Mesendoderm (in vitro differentiated cells): ENCODE measurements around the gene TBC1D10A.

Experiments used
- DNase-seq: peaks from one replicate; pipeline ENCODE4 v3.0.0; 2013
- H2AK5ac ChIP-seq: 2 replicates; pipeline ENCODE4 v1.6.1; 2013; ENCODE audit warnings: low read length, inconsistent platforms
- H2BK120ac ChIP-seq: 2 replicates; pipeline ENCODE4 v1.6.1; 2013; ENCODE audit warnings: low read depth, mild to moderate bottlenecking, low read length, moderate library complexity, mixed read lengths
- H2BK15ac ChIP-seq: replicated peaks from 2 replicates; pipeline ENCODE4 v1.6.1; 2013; ENCODE audit warnings: low read depth, mild to moderate bottlenecking, moderate library complexity
- H2BK5ac ChIP-seq: 2 replicates; pipeline ENCODE4 v1.6.1; 2013; ENCODE audit warnings: low read length, inconsistent platforms
- H3K18ac ChIP-seq: 2 replicates; pipeline ENCODE4 v1.6.1; 2013; ENCODE audit warnings: mild to moderate bottlenecking, low read length, mixed read lengths
- H3K23ac ChIP-seq: one replicate; pipeline ENCODE4 v1.6.1; 2013; ENCODE audit warnings: low read length
- H3K27ac ChIP-seq: 2 replicates; pipeline ENCODE4 v1.5.1; 2013; ENCODE audit warnings: low read depth, mild to moderate bottlenecking, inconsistent platforms, low read length, moderate library complexity
- H3K27me3 ChIP-seq: 2 replicates; pipeline ENCODE4 v1.6.1; 2013; ENCODE audit warnings: low read length, control low read depth, mild to moderate bottlenecking, inconsistent platforms; ENCODE audit not compliant: insufficient read depth, poor library complexity
- H3K36me3 ChIP-seq: 2 replicates; pipeline ENCODE4 v1.6.1; 2013; ENCODE audit warnings: low read length, inconsistent platforms; ENCODE audit not compliant: control insufficient read depth, insufficient read depth
- H3K4ac ChIP-seq: one replicate; pipeline ENCODE4 v1.6.1; 2013; ENCODE audit warnings: low read depth, mild to moderate bottlenecking, low read length, moderate library complexity
- H3K4me1 ChIP-seq: 2 replicates; pipeline ENCODE4 v1.6.1; 2013; ENCODE audit warnings: low read depth, low read length, inconsistent platforms; ENCODE audit not compliant: control insufficient read depth
- H3K4me2 ChIP-seq: 2 replicates; pipeline ENCODE4 v1.6.1; 2013; ENCODE audit warnings: low read length
- H3K4me3 ChIP-seq: 2 replicates; pipeline ENCODE4 v1.5.1; 2013; ENCODE audit warnings: mild to moderate bottlenecking, low read length
- H3K56ac ChIP-seq: one replicate; pipeline ENCODE4 v1.6.1; 2013; ENCODE audit warnings: low read length
- H3K79me1 ChIP-seq: 2 replicates; pipeline ENCODE4 v1.6.1; 2013; ENCODE audit warnings: low read length, inconsistent platforms
- H3K79me2 ChIP-seq: 2 replicates; pipeline ENCODE4 v1.6.1; 2013; ENCODE audit warnings: mild to moderate bottlenecking, low read length; ENCODE audit not compliant: control insufficient read depth, insufficient read depth
- H3K9ac ChIP-seq: 2 replicates; pipeline ENCODE4 v1.6.1; 2013; ENCODE audit warnings: low read length, inconsistent platforms
- H4K5ac ChIP-seq: one replicate; pipeline ENCODE4 v1.6.1; 2013; ENCODE audit warnings: low read length
- H4K8ac ChIP-seq: one replicate; pipeline ENCODE4 v1.6.1; 2013; ENCODE audit warnings: low read depth, mild to moderate bottlenecking, control low read depth, low read length, moderate library complexity
- WGBS: extraction: QIAGEN DNeasy Blood & Tissue Kit; methylation state at CpG from one replicate; pipeline ENCODE4 v1.1.7; 2013; ENCODE audit warnings: low lambda C conversion rate, missing lambda C conversion rate; ENCODE audit not compliant: insufficient coverage; ENCODE audit errors: extremely low coverage; 5-methylcytosine and 5-hydroxymethylcytosine counted together

TBC1D10A gene

GRCh38 chr22:30267382-30268302 is 59.1 kb downstream of the TBC1D10A start:
- Histone ChIP-seq H3K4me1 (no peaks in the 10 kb centered on the region), H2BK15ac (no peak overlapping the region), H3K36me3 (no peaks in the 10 kb centered on the region), H4K8ac (no peak overlapping the region), H3K23ac (no peak overlapping the region), H3K4me3 (no peak overlapping the region), H3K18ac (no peak overlapping the region), H3K4ac (no peak overlapping the region), H3K79me2 (no peaks in the 10 kb centered on the region), H4K5ac (no peak overlapping the region), H3K27me3 (no peaks in the 10 kb centered on the region), H3K79me1 (no peaks in the 10 kb centered on the region), H2BK120ac (no peak overlapping the region), H2BK5ac (no peak overlapping the region), H3K9ac (no peak overlapping the region), H3K27ac (no peak overlapping the region), H2AK5ac (no peak overlapping the region), H3K4me2 (no peak overlapping the region), H3K56ac (no peak overlapping the region)
- no CpG with 5 or more reads among the region's 14 CpGs for WGBS
- DNase-seq, result no peak

GRCh38 chr22:30266445-30267381 is 60.0 kb downstream of the TBC1D10A start, which contains the start of gene OSM:
Gene OSM, minus strand, starts transcription at chr22:30266851. Its CDS starts 52 bp downstream, at chr22:30266799.
- WGBS, result no CpG with 5 or more reads among the region's 35 CpGs
- no peak for DNase-seq

GRCh38 chr22:30265823-30266444 is 60.8 kb downstream of the TBC1D10A start:
- Histone ChIP-seq H4K8ac (no peak overlapping the region), H2BK15ac (no peak overlapping the region), H3K4me1 (no peaks in the 10 kb centered on the region), H3K27ac (no peak overlapping the region), H2AK5ac (no peak overlapping the region), H3K56ac (no peak overlapping the region), H3K4me3 (no peak overlapping the region), H3K27me3 (no peaks in the 10 kb centered on the region), H3K18ac (no peak overlapping the region), H3K23ac (no peak overlapping the region), H3K4me2 (no peak overlapping the region), H3K4ac (no peak overlapping the region), H3K79me2 (no peaks in the 10 kb centered on the region), H3K79me1 (no peaks in the 10 kb centered on the region), H2BK120ac (no peak overlapping the region), H4K5ac (no peak overlapping the region), H3K9ac (no peak overlapping the region), H2BK5ac (no peak overlapping the region), H3K36me3 (no peaks in the 10 kb centered on the region)
- no peak for DNase-seq
- no CpG with 5 or more reads among the region's 24 CpGs for WGBS

More at GRCh38 chr22:30266445-30267381, 60.0 kb downstream of the TBC1D10A start, which contains the start of gene OSM:
- H3K79me1 ChIP-seq, result no peaks in the 10 kb centered on the region
- no peaks in the 10 kb centered on the region for H3K4me1 ChIP-seq
- H2BK15ac ChIP-seq, result no peak within 1 kb of the TSS
- no peak within 1 kb of the TSS for H2AK5ac ChIP-seq
- H3K4ac ChIP-seq, result no peak within 1 kb of the TSS
- H2BK5ac ChIP-seq, result no peak within 1 kb of the TSS
- H3K36me3 ChIP-seq, result no peaks in the 10 kb centered on the region
- H3K23ac ChIP-seq, result no peak within 1 kb of the TSS
- no peak within 1 kb of the TSS for H3K18ac ChIP-seq
- no peak within 1 kb of the TSS for H3K56ac ChIP-seq
- H2BK120ac ChIP-seq, result no peak within 1 kb of the TSS
- no peak within 1 kb of the TSS for H4K5ac ChIP-seq
- no peak within 1 kb of the TSS for H3K4me2 ChIP-seq
- no peaks in the 10 kb centered on the region for H3K27me3 ChIP-seq
- no peak within 1 kb of the TSS for H3K4me3 ChIP-seq
- H3K27ac ChIP-seq, result no peak within 1 kb of the TSS
- no peak within 1 kb of the TSS for H3K9ac ChIP-seq
- no peak within 1 kb of the TSS for H4K8ac ChIP-seq
- H3K79me2 ChIP-seq, result no peaks in the 10 kb centered on the region

- Histone ChIP-seq H3K56ac (no peak overlapping the region), H3K4me1 (no peaks in the 10 kb centered on the region), H2BK120ac (no peak overlapping the region), H2BK15ac (no peak overlapping the region), H3K27me3 (no peaks in the 10 kb centered on the region), H3K4me3 (no peak overlapping the region), H4K5ac (no peak overlapping the region), H3K9ac (no peak overlapping the region), H2AK5ac (no peak overlapping the region), H3K79me1 (no peaks in the 10 kb centered on the region), H3K4ac (no peak overlapping the region), H3K23ac (no peak overlapping the region), H3K36me3 (no peaks in the 10 kb centered on the region), H3K27ac (no peak overlapping the region), H3K79me2 (no peaks in the 10 kb centered on the region), H4K8ac (no peak overlapping the region), H3K18ac (no peak overlapping the region), H3K4me2 (no peak overlapping the region), H2BK5ac (no peak overlapping the region)
- WGBS, result no CpG with 5 or more reads among the region's 9 CpGs
- no peak for DNase-seq
Measured at GRCh38 chr22:30265131-30265720, 61.5 kb downstream of the TBC1D10A start.

GRCh38 chr22:30263883-30264282 is 62.9 kb downstream of the TBC1D10A start:
- H3K18ac ChIP-seq, result no peak overlapping the region
- H2BK15ac ChIP-seq, result no peak overlapping the region
- H4K5ac ChIP-seq, result no peak overlapping the region
- no peak for DNase-seq
- no peak overlapping the region for H3K9ac ChIP-seq
- H3K4me1 ChIP-seq, result no peaks in the 10 kb centered on the region
- no CpG with 5 or more reads among the region's 17 CpGs for WGBS
- no peak overlapping the region for H3K4me2 ChIP-seq
- H2AK5ac ChIP-seq, result no peak overlapping the region
- H2BK120ac ChIP-seq, result no peak overlapping the region
- H3K56ac ChIP-seq, result no peak overlapping the region
- no peak overlapping the region for H3K4me3 ChIP-seq
- H4K8ac ChIP-seq, result no peak overlapping the region
- H3K36me3 ChIP-seq, result no peaks in the 10 kb centered on the region
- no peaks in the 10 kb centered on the region for H3K79me1 ChIP-seq
- no peak overlapping the region for H3K27ac ChIP-seq
- no peaks in the 10 kb centered on the region for H3K79me2 ChIP-seq
- H3K4ac ChIP-seq, result no peak overlapping the region
- no peak overlapping the region for H3K23ac ChIP-seq
- H2BK5ac ChIP-seq, result no peak overlapping the region
- H3K27me3 ChIP-seq, result no peaks in the 10 kb centered on the region
